PFSK-1 (cell line): ENCODE measurements around the gene OR5K4. TPM values are rescaled to one million over a fixed set of nuclear protein-coding genes. Genes with fewer than 3 reads are reported as not detected.

Experiments used
- FOXP2 ChIP-seq: optimal IDR thresholded peaks from 2 replicates; pipeline ENCODE3; 2011; ENCODE audit warnings: borderline replicate concordance, control low read depth, inconsistent platforms; ENCODE audit not compliant: insufficient read depth; ENCODE audit errors: extremely low read length, extremely low read depth
- POLR2AphosphoS5 ChIP-seq: IDR thresholded peaks from 2 replicates; pipeline ENCODE4 v1.6.1; 2012; ENCODE audit warnings: low read depth, mild to moderate bottlenecking, control low read depth, low read length, moderate library complexity
- SIN3A ChIP-seq: IDR thresholded peaks from 2 replicates; pipeline ENCODE4 v1.6.1; 2012; ENCODE audit warnings: mild to moderate bottlenecking, low read length, moderate library complexity, borderline replicate concordance; ENCODE audit not compliant: insufficient read depth
- TAF1 ChIP-seq: IDR thresholded peaks from 2 replicates; pipeline ENCODE4 v1.6.1; 2012; ENCODE audit warnings: low read length, control low read depth, borderline replicate concordance; ENCODE audit not compliant: insufficient read depth
- polyA plus RNA-seq: library from polyadenylated mRNA; unstranded; fragments of >200 nt; gene quantifications from one replicate; pipeline ENCODE4 v1.2.1, GENCODE V29; 2012; ENCODE audit warnings: low read depth, missing spikeins; ENCODE audit not compliant: insufficient read length
- TF ChIP-seq, protein P1 (sequence below), 2 experiments: IDR thresholded peaks; 2 replicates each; pipeline versions ENCODE4 v1.6.1 to v1.8.0; 2011 to 2012; ENCODE audit warnings: low read depth in 2 of 2, low read length in 2 of 2, control low read depth in 1 of 2, inconsistent platforms in 1 of 2, mild to moderate bottlenecking in 1 of 2, moderate library complexity in 1 of 2; ENCODE audit not compliant: insufficient read depth in 1 of 2

Gene OR5K4
- not detected for polyA plus RNA-seq

GRCh38 chr3:98353554-98353953, at the start of gene OR5K4:
Gene OR5K4 (plus strand): TSS chr3:98353854. CDS start chr3:98353854, 0 bp downstream.
- TF ChIP-seq, protein P1, sequence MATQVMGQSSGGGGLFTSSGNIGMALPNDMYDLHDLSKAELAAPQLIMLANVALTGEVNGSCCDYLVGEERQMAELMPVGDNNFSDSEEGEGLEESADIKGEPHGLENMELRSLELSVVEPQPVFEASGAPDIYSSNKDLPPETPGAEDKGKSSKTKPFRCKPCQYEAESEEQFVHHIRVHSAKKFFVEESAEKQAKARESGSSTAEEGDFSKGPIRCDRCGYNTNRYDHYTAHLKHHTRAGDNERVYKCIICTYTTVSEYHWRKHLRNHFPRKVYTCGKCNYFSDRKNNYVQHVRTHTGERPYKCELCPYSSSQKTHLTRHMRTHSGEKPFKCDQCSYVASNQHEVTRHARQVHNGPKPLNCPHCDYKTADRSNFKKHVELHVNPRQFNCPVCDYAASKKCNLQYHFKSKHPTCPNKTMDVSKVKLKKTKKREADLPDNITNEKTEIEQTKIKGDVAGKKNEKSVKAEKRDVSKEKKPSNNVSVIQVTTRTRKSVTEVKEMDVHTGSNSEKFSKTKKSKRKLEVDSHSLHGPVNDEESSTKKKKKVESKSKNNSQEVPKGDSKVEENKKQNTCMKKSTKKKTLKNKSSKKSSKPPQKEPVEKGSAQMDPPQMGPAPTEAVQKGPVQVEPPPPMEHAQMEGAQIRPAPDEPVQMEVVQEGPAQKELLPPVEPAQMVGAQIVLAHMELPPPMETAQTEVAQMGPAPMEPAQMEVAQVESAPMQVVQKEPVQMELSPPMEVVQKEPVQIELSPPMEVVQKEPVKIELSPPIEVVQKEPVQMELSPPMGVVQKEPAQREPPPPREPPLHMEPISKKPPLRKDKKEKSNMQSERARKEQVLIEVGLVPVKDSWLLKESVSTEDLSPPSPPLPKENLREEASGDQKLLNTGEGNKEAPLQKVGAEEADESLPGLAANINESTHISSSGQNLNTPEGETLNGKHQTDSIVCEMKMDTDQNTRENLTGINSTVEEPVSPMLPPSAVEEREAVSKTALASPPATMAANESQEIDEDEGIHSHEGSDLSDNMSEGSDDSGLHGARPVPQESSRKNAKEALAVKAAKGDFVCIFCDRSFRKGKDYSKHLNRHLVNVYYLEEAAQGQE (IDR thresholded peaks at IDR 0.05; ENCODE audit: insufficient read depth in 1 of 2, low read depth in 2 of 2, low read length in 2 of 2), result no peak
- TF ChIP-seq POLR2AphosphoS5 (no peak), SIN3A (no peak)

- TF ChIP-seq, protein P1 (IDR thresholded peaks at IDR 0.05; ENCODE audit: insufficient read depth in 1 of 2, low read depth in 2 of 2, low read length in 2 of 2), result no peak
- TF ChIP-seq SIN3A (no peak), FOXP2 (no peak), TAF1 (no peak), POLR2AphosphoS5 (no peak)
These were observed 31.6 kb upstream of the OR5K4 start for GRCh38 chr3:98322101-98322500.

GRCh38 chr3:98322686-98323085, 31.0 kb upstream of the OR5K4 start:
- TF ChIP-seq POLR2AphosphoS5, result no peak

DNA sequence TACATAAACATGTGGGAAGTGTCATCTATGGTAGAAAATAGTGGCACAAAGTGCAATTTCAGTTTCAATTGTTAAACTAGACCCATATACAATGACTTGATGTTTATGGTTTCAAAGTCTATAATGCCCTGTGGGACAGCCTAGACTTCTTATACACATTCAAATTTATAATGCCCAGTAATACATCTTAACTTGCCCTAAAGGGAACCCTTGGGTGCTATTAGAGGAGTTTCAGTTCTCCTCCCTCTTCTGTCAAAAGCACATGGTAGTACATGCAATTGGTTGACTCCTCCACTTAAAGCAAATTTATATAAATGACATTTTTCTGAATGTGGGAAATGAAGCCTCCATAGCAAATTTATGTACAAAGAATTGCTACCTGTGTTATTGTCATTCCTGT, 30.2 kb upstream of the OR5K4 start:
- no peak for TF ChIP-seq SIN3A
- TF ChIP-seq POLR2AphosphoS5, result no peak
- TF ChIP-seq TAF1, result no peak
- TF ChIP-seq, protein P1 (IDR thresholded peaks at IDR 0.05; ENCODE audit: insufficient read depth in 1 of 2, low read depth in 2 of 2, low read length in 2 of 2), result no peak
- no peak for TF ChIP-seq FOXP2

DNA sequence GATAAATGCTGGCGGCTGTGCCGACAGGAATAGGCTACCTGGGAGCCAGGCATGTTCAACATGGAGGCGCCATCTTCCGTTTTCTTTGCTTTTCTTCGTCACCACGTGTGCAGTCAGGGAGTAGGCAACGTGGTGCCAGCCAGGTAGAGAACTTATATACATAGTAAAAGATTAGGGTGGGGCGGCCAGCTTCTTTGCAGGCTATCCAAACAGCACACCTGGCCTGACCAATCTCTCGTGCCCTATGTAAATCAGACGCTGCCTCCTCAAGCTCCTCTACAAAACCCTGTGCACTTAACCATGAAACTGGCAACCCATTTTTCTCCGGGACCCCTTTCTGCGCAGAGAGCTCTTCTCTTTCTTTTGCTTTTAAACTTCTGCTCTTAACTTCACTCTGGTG, 28.6 kb upstream of the OR5K4 start:
- TF ChIP-seq POLR2AphosphoS5 (no peak), SIN3A (no peak), TAF1 (no peak), FOXP2 (no peak)
- TF ChIP-seq, protein P1 (IDR thresholded peaks at IDR 0.05; ENCODE audit: insufficient read depth in 1 of 2, low read depth in 2 of 2, low read length in 2 of 2), result no peak
